Dermis microvascular lymphatic vessel endothelial cell (primary cell): ENCODE measurements around the gene PIWIL4. TPM values are rescaled to one million over a fixed set of nuclear protein-coding genes. Genes with fewer than 3 reads are reported as not detected.
"Not testable (repeated sequence)": the region's sequence is repeated elsewhere in the genome, so short reads cannot be mapped to it uniquely, and the experiment has no call there.

Experiments used
- DNase-seq, 2 donors: peaks; one replicate each; pipeline versions ENCODE4 v3.0.0 to v3.0.0-alpha.2; 2010; ENCODE audit warnings: low read depth in 2 of 2
- total RNA-seq: library from RNA; depleted of rRNA; stranded (reverse); fragments of >200 nt; gene quantifications from 2 replicates; pipeline ENCODE4 v1.2.1, GENCODE V29; 2014

PIWIL4 gene
- total RNA-seq, 1 donor from 2014 or later = 0.51 TPM

DNA sequence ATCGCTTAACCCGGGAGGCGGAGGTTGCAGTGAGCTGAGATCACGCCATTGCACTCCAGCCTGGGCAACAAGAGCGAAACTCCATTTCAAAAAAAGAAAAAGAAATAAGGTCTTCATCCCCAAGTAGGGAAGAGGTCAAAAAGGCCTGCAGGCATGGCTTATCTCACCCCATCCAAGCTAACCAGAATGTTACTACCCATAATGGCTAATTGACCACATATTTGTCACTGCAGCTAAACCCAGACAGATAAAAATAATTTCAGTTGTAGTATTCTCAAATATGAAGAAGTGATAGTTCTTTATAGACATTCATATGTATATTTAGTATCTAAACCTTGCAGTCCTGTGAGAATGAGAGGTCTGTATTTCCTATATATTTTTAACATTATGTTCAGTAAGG, 17.8 kb downstream of the PIWIL4 start:
- no peak for DNase-seq

DNA sequence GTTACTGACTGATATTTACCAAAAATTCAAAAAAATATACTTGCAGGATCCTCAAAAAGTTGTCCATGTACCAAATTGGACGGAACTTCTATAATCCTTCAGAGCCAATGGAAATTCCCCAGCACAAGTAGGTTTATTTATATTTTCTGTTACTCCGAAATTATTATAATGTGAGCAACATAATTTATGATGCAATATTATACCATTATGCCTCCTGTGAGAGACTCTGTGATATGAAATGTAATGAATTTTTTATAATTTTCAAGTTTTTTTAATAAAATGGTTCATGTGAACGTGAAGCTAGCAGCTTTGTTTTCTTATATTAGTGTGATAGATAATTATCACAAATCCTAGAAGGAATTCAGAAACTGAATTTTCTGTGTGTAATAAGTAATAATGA, 18.2 kb downstream of the PIWIL4 start:
- DNase-seq = no peak

DNA sequence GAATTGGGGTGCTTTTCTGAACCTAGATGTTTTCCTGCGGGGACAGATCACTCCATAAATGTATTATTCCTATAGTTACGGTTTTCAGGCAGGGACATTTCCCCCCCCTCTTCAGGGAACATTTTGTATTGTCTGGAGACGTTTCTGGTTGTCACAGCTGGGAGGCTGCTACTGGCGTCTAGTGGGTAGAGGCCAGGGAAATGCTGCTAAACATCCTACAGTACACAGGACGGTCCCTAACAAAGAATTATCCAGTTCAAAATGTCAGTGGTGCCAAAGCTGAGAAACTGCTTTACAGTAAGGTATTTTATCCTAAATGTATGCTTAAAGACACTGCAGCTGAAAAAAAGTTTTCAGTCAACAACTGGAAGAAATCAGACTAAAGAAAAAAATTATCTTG, 19.4 kb downstream of the PIWIL4 start:
- DNase-seq = no peak

DNA sequence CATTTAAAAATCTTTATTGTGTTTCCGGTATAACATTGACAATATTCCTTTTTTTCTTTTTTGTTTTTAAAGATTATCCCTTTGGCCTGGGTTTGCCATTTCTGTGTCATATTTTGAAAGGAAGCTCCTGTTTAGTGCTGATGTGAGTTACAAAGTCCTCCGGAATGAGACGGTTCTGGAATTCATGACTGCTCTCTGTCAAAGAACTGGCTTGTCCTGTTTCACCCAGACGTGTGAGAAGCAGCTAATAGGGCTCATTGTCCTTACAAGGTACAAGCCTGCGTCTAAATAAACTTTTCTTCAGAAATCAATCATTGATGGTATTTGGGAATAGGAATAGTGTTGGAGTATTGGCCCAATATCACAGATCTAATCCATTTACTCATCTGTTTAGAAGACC, 19.8 kb downstream of the PIWIL4 start:
- DNase-seq = no peak

DNA sequence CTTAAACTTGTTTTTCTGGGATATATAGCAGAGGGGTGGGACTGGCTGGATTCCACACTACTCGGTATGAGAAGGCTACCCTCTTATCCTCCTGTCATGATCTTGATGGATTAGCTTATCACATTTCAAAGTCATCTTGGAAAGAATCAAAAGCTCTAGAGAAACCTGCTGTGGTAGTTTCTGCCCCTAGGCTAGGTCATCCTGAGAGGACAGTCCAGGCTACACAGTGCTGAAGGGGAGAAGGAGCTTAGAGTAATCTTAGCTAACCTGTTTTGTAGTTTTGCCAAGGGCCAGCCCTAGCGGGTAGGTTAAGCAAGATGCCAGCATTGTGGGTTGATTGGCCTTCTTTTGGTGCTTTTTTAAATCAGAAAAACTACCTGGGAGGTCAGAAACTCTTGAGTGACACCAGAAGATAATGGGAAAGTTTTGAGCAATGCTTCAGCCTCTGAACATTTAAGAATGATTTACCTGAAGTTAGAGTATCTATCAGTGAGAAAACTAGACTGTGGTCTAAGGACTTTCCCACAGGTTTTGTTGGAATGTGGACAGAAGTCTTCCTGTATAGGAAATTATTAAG, 21.3 kb downstream of the PIWIL4 start:
- no peak for DNase-seq

DNA sequence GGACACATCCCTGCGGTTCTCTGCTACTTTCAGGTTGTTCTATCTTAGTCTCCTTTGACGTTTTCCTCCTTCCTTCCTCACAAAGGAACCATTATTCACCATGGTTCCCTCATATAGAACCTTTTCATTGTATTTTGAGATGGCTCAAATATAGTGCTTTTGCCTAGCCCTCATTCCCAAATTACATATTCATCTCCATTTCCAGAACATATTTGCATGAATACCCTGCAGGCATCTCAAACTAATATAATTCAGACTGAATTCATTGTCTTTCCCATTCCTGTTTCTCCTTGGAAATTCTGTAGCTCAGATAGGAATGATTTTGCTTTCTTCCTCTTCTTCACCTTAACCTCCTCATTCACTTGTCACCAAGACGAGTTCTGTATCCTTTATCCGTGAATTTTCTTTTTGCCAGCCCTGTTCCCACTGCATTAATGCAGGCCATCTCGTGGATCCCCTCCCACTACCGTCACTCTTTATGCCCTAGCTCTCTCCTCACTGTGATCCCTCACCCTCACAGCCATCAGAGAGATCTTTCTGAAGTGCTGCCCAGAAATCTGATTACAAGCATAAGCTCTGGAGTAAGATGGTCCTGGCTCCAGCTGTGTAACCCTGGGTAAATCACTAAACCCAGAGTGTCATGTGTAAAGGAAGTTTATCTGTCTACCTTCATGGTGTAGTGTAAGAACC, 23.3 kb downstream of the PIWIL4 start:
- no peak for DNase-seq

DNA sequence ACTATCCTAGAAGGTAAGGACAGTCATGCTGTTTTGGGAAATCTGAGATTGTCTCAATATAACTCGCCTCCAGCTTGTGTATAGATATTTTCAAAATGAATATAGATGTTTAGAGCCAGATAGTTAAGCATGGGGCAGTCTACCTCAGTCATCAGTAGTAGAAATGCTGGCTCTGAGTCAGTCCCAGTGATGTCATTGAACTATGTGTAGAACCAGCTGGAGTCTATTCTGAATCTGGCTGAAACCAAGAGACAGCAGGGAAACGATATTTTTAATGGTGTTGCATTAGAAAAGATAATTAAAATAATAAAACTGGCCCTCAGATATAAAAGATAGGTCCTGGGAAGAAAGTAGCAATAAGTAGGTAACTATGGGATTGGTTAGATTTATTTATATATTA, 25.9 kb downstream of the PIWIL4 start:
- no peak for DNase-seq

DNA sequence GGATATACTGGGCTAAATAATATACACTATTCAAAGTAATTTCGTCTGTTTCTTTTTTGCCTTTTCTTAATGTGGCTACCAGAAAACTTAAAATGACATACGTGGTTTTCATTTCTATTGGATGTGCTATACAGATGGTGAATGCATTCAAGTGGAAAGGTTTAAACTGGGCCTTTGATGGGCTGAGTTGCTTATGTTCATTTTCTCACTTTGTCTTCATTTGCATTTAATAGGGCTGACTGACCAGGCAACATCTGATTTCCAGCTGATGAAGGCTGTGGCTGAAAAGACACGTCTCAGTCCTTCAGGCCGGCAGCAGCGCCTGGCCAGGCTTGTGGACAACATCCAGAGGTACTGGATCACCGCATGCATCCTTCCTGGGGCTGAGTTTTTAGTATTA, 27.9 kb downstream of the PIWIL4 start:
- no peak for DNase-seq

DNA sequence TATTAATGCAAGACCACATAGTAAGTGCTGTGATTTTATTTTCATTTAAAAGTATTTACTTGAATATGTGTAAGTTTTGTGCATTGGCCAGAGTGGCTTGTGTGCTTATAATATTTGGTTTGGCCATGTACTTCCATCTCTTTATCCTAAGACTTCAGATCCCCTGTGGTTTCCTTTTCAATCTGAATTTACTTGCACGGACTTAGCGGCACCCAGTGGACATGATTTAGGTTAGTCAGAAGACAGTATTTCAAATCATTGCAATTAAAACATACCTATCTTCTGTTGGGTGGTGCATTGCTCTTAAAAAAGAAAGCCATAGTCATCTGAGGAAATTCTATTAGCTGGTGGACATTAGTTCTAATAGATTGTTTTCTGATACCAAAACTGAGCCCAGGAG, 30.7 kb downstream of the PIWIL4 start:
- DNase-seq = no peak

DNA sequence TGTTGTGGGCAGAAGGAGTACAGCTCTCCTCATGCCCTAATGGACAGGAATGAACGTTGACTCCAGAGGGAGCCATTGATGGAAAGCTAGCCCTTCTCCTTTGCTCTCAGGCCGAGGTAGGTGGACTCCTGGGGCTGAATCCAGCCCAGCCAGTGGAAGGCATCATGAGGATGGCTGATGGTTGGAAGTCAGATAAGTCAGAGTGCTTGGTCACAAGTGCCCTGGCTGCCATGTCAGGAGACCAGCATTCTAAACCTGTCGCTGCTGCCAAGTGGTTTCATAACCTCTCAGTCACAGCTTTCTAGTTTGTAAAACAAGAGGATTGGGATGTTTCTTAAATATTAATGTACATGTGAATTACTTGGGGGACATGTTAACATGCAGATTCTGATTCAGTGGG, 32.3 kb downstream of the PIWIL4 start:
- no peak for DNase-seq

DNA sequence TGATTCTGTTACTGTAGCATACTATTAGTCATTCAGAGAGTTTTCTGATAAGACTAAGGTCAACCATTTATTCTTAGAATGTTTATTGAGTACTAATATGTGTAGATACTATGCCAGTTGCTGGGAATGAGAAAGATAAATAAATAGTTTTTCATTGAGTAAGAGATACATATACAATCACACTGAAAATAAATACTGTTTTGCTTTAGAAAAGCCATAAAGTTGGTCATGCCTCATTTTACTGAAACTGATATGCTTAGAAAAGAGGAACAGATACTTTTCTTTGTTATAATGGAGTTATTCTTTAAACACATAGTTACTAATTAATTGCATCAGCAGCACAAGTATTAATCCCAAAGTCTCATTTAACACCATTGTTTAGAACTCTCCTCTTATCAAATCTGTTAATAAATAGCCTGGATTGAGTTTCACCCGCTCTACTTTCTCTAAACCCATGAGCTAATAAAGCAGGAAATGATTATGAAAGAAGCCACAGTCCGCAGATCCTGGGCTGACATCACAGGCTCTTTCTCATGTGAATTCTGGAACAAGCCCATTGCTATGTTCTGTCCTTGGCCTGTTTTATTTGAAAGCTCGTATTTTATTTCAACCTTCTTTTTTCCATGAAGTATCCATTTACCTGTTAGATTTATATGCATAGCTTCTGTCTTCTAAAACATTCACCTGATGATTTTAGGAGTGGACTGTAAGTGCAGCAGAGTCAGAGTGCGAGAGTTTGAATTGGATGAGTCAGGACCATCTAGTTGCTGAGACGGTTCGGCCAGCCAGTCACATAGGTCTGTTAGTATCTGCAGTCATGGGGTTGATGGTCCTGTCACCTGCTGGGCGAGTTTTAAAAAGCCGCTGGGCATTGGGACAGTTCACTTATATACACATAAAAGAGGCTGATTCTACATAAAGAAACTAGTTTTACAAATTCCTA, 35.5 kb downstream of the PIWIL4 start:
- peak; percentile 52 to 73 for DNase-seq

DNA sequence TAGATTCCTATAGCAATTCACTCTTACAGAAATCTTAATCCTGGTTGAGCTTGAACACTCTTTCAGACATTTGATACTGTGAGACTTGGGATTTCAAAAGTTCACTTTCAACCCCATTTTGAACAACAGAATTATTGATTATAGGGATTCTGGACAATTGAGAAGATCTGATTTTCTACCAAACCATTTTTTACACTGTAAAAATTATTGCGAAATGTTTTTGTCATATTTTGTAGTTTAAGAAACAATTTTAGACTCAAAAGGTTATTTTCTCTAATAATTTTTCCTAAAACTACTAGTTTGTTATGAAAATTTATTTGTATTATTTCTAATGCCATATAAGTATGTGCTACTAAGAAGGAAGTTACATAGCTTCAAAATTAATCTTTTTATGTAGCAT, 36.4 kb downstream of the PIWIL4 start:
- no peak for DNase-seq

DNA sequence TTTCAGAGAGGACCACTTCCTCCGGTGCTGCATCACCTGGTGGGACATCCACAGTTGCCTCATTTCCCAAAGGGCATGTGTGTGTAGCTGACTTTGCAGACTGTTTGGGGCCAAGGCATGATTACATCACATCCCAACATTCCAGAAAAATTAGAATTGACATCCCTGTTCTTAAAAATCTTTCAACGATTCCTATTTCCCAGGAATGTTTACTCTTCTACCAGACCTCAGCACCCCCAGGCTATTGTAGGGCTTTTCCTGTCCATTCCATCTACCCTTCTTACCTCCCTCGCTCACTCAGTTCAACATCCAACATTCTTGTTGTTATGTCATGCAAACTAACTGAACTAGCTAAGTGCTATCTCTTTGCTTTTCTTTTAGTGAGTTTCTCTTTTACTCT, 37.3 kb downstream of the PIWIL4 start:
- DNase-seq = no peak

DNA sequence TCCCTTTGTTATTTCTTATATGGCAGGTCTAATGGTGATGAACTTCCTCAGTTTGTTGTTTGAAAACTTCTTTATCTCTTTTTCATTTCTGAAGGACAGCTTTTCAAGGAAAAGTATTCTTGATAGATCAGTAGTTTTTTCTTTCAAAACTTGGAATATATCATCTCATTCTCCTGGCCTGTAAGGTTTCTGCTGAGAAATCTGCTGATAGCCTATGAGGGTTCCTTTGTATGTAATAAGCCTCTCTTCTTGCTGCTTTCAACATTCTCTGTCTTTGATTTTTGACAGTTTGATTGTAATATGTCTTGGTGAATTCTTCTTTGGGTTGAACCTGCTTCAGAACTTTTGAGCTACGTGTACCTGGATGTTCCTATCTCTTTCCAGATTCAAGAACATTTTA, 46.0 kb downstream of the PIWIL4 start:
- no peak for DNase-seq

DNA sequence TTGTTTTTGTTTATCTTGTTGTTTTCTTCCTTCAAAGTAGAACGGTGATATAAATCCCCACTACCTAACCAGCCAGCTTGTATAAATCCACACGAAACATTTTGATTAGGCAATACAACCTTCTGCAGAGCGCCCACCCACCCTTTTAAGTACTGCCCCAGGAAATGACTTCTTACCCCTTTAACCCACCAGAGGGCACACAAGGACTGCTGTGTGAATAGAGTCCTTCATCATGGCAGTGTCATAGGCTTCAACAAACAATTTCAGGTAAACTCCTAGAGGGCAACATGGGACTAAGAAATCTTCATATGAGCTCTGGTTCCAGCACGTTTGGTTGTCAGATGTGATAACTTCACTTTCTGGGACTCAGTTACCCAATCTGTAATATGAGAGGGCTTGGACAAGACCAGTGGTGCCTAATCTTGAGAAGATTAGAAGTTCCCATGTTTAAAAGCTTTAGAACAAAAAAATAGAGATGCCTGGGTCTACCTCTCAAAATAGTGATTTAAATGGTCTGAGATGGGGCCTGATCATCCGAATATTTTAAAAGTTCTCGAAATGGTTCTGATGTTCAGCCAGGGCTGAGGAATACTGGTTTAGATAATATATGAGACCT, 56.1 kb downstream of the PIWIL4 start:
- peak; percentile 84 to 87 for DNase-seq

DNA sequence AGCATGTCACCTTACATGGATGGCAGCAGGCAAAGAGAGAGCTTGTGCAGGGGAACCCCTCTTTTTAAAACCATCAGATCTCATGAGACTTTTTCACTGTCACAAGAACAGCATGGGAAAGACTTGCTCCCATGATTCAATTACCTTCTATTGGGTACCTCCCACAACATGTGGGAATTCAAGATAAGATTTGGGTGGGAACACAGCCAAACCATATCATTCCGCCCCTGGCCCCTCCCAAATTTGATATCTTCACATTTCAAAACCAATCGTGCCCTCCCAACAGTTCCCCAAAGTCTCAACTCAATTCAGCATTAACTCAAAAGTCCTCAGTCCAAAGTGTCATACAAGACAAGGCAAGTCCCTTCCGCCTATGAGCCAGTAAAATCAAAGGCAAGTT, 58.3 kb downstream of the PIWIL4 start:
- not testable (repeated sequence) for DNase-seq

DNA sequence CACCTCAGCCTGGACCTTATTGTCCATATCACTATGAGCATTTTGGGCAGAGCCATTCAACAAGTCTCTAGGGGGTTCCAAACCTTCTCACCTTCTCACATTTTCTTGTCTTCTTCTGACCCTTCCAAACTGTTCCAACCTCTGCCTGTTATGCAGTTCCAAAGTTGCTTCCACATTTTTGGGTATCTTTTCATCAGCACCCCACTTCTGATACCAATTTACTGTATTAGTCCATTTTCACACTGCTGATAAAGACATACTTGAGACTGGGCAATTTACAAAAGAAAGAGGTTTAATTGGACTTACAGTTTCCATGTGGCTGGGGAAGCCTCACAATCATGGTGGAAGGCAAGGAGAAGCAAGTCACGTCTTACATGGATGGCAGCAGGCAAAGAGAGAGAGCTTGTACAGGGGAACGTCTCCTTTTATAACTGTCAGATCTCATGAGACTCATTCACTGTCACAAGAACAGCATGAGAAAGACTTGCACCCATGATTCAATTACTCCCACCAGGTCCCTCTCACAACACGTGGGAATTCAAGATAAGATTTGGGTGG, 59.9 kb downstream of the PIWIL4 start:
- not testable (repeated sequence) for DNase-seq

DNA sequence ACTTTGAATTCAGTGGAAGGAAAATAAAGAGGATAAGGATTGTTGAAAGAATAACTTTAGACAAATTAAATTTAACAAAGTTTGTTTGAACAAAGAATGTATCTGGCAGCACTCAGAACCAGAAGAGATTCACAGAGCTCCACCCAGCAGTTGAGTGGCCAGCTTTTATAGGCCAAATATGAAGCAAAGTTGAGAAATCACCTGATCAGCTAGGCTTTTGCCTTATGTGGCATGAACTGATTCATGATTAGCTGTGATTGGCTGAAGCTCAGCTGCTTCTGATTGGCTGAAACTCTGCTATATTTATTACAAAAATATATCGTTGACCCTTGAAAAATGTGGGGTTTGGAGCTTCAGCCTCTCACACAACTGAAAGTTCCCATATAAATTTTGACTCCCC, 62.6 kb downstream of the PIWIL4 start:
- no peak for DNase-seq

DNA sequence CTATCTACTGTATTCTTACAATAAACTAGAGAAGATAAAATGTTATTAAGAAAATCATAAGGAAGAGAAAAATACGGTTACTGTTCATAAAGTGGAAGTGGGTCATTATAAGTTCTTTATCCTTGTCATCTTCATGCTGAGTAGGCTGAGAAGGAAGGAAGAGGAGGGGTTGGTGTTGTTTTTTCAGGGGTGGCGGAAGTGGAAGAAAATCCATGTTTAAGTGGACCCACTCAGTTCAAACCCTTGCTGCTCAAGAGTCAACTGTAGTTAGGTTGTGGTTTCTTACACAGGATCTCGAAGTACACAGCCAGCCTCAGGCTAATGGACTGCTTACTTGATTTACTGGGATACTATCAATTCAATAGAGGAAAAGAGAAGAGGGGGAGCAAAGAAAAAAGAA, 63.1 kb downstream of the PIWIL4 start:
- no peak for DNase-seq

DNA sequence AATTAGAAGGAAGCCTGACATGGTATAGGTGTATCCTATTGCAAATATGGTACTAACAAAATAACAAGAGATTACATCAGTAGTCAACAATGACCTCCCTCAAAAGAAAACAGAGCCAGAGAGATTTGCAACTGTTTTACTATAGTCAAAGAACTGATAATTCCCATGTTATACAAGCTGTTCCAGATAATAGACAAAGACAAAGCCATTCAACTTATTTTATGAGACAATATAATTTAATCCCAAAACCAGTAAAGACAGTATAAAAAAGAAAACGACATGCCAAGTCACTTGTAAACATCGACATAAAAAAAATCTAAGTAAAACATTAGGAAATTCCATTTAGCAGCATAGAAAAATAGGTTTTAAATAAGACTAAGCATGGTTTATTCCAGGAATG, 65.2 kb downstream of the PIWIL4 start:
- no peak for DNase-seq

DNA sequence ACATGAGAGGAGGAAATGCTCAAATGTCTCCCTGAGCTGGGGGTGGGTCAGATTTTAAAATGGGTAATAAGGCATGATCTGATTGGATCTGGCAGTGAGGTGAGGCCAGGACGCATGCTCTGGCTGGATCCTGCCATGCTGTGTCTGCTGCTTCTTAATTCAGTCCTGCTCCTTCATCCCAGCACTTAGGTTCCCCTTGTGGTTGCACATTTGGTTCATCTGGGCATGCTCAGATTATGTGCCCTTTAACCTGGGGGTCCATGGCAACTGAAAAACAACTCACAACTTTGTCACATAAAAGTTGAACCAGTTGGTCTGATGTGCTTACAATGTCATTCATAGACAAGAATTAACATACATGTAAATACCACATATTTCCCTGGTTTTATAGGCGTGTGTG, 67.9 kb downstream of the PIWIL4 start:
- DNase-seq = no peak

DNA sequence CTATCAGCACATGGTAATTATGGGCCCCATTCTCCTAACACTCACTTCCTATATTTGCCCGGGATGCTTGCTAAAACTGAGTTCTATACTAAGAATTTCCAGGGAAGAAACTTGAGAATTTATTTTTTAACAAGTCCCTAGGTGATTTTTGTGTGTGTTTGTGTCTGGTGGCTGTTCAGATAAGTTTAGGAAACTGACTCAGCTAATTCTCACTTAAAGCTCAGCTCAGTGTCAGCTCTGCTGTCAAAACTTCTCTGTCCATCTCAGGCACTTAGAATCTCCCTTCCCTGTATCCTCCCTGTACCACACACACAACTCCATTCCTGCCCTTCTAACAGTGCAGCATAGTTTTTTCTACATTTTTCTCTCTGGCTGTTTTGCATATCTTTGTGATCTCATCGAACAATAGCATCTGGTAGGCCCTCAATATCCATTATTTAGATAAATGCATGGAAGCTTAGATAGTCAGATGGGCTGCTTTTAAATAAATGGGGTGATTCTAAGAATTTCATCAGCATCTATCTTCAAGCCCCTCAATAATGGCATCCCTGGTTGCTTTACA, 69.3 kb downstream of the PIWIL4 start:
- DNase-seq = no peak
